Measurements from ENCODE around the gene PFKFB1. TPM values are rescaled to one million over a fixed set of nuclear protein-coding genes. Genes with fewer than 3 reads are reported as not detected.

The PFKFB1 gene
- total and polyA plus RNA-seq, 3 donors from 2014 or later: 1.0 to 1.5 (median 1.4) TPM

DNA sequence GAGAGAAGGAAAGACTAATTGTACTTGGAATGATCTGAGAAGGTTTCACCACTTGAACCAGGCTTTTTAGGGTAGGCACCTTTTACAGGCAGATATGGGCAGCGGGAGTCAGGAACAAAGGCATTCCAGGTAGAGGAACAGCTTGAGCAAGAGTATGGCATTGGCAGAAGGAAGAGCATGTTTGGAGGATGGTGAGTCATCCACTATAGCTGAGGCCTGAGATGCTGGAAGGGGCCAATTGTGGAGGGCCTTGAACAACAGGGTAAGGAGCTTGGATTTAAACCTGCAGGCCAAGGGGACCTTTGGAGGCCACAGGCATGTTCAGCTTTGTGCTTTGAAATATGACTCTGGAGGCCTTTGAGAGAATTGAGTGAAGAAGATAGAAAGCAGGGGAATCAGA is 32.2 kb downstream of the PFKFB1 start:
- intact Hi-C loops (cut with DNase I; ENCODE audit: low total_unique reads): no loop called here
- TF ChIP-seq CTCF (IDR thresholded peaks at IDR 0.05): no peak
- no peak for TF ChIP-seq POLR2A (IDR thresholded peaks at IDR 0.05)
- no peak overlapping the region for H3K4me3 ChIP-seq
- H3K27ac ChIP-seq: no peak overlapping the region
- 83 to 93% methylated on average over 1 of the region's 1 CpG for WGBS, 2 donors
- H3K4me1 ChIP-seq: no peaks in the 10 kb centered on the region
- H3K36me3 ChIP-seq (ENCODE audit: low read depth, missing control alignments): no peaks in the 10 kb centered on the region
- no peaks in the 10 kb centered on the region for H3K9me3 ChIP-seq
- DNase-seq: no peak
- no peaks in the 10 kb centered on the region for H3K27me3 ChIP-seq

DNA sequence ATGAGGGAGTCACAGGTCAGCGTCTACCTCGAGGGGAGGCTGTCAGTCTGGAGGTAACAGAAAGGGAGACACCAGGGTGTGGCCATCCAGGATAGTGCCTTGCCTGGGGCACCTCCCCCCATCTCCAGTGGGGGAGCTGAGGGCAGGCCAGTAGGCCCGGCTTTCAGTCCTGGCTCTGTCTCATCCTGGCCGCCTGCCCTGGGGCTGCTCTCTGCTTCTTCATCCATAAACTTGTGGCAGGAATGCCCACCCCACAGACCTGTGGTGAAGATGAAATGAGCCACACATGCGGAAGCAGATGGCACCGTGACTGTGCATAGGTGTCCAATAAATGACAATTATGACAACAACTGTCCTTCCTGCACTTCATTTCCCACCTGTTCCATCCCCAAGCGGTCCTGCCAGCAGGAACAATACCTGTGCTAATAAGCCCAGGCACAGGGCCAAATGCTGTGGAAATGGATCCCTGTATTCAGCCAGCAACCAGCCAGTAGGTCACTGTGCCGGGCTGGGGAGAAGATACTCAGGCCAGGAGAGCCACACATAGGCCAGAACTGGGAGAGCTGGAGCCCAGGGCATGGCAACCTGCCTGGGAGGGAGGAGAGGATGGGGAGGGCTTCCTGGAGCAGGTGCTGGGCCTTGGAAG is 43.1 kb downstream of the PFKFB1 start:
- Histone ChIP-seq H3K27ac (no peak overlapping the region), H3K36me3 (ENCODE audit: low read depth, missing control alignments) (no peaks in the 10 kb centered on the region), H3K27me3 (no peaks in the 10 kb centered on the region), H3K4me3 (no peak overlapping the region), H3K9me3 (no peaks in the 10 kb centered on the region), H3K4me1 (no peaks in the 10 kb centered on the region)
- DNase-seq: no peak
- 73 to 96% methylated on average over 5 to 8 of the region's 8 CpGs for WGBS, 2 donors
- intact Hi-C loops (cut with DNase I; ENCODE audit: low total_unique reads): no loop called here
- TF ChIP-seq POLR2A (IDR thresholded peaks at IDR 0.05): no peak
- no peak for TF ChIP-seq CTCF (IDR thresholded peaks at IDR 0.05)

DNA sequence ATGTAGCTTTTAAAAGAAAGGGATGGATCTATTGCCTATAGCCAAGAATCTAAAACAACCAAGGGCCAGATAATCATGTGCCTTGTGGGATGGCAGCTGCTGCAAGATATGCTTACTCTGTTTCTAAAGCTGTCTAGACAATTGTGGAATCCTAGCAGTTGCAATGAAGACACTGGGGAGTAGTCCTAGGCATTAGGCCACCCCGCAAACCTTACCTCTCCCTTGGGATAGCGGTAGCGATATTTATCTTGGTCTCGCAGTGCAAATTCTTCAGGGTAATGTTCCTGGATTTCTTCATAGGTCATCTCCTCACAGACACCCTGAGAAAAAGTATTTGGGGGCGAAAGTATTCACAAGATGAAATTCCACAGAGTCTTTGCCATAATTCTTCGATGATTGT is 48.8 kb downstream of the PFKFB1 start:
- Histone ChIP-seq H3K4me1 (no peaks in the 10 kb centered on the region), H3K9me3 (no peaks in the 10 kb centered on the region), H3K27ac (no peak overlapping the region), H3K27me3 (no peaks in the 10 kb centered on the region), H3K4me3 (no peak overlapping the region), H3K36me3 (ENCODE audit: low read depth, missing control alignments) (no peaks in the 10 kb centered on the region)
- TF ChIP-seq CTCF (IDR thresholded peaks at IDR 0.05) (no peak), POLR2A (IDR thresholded peaks at IDR 0.05) (no peak)
- WGBS, 2 donors: 71 to 88% methylated on average over 6 of the region's 6 CpGs
- intact Hi-C loops (cut with DNase I; ENCODE audit: low total_unique reads): no loop called here
- DNase-seq: no peak

DNA sequence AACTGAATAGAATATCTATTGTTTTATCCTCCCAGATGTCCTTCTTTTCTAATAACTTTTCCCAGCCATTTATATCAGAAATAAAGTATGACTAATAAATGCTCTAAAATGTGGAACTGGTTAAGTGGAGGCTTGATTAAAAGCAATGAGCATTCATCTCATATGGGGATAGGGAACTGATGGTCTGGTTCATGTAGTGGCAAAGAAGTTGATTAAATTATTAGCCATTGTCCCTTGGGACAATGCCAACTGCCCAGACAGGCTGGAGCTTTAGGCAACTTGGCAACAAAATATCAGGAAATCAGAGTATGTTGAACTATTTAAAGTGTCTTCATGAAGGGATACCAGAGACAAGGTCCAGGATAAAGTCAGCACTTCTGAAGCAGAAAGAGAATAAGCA is 49.2 kb downstream of the PFKFB1 start:
- Histone ChIP-seq H3K27ac (no peak overlapping the region), H3K4me1 (no peaks in the 10 kb centered on the region), H3K27me3 (no peaks in the 10 kb centered on the region), H3K36me3 (ENCODE audit: low read depth, missing control alignments) (no peaks in the 10 kb centered on the region), H3K9me3 (no peaks in the 10 kb centered on the region), H3K4me3 (no peak overlapping the region)
- TF ChIP-seq CTCF (IDR thresholded peaks at IDR 0.05) (no peak), POLR2A (IDR thresholded peaks at IDR 0.05) (no peak)
- intact Hi-C loops (cut with DNase I; ENCODE audit: low total_unique reads): no loop called here
- DNase-seq: no peak

GRCh38 chrX:54937416-54937815 is 56.6 kb downstream of the PFKFB1 start:
- intact Hi-C loops (cut with DNase I; ENCODE audit: low total_unique reads): no loop called here
- 87 to 98% methylated on average over 4 of the region's 4 CpGs for WGBS, 2 donors
- Histone ChIP-seq H3K36me3 (ENCODE audit: low read depth, missing control alignments) (no peaks in the 10 kb centered on the region), H3K4me1 (no peaks in the 10 kb centered on the region), H3K27me3 (no peaks in the 10 kb centered on the region), H3K27ac (no peak overlapping the region), H3K9me3 (no peaks in the 10 kb centered on the region), H3K4me3 (no peak overlapping the region)
- TF ChIP-seq CTCF (IDR thresholded peaks at IDR 0.05) (no peak), POLR2A (IDR thresholded peaks at IDR 0.05) (no peak)
- DNase-seq: no peak

Data from testis (tissue), 3 donors.